ENCODE results near the gene MX2. TPM values are rescaled to one million over a fixed set of nuclear protein-coding genes. Genes with fewer than 3 reads are reported as not detected.

Gene MX2
- total and polyA plus RNA-seq, 4 donors: 0.69 to 4.7 (median 2.2) TPM

DNA sequence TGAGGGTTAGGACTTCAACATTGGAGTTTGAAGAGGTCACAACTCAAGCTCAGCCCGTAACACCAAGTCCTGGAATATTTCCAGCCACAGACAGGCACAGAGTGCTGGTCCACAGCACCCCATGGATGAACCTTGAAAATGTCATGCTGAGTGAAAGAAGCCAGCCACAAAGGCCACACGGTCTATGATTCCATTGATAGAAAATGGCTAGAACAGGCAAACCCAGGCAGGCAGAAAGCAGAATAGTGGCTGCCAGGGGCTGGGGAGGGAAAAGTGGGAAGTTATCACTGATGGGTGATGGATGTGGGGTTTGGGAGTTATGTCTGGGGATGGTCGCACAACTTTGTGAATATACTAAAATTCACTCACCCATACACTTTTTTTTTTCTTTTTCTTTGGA is 85.5 kb downstream of the MX2 start:
- no peak for DNase-seq (ENCODE audit: low spot score)
- Histone ChIP-seq H3K9ac (ENCODE audit: low read depth in 1 of 2, low read length in 2 of 2) (no peak overlapping the region), H3K27ac (ENCODE audit: low read depth in 1 of 2, low read length in 2 of 2) (no peak overlapping the region), H3K9me3 (ENCODE audit: control insufficient read depth in 4 of 4, low read length in 3 of 4) (no peaks in the 10 kb centered on the region), H3K4me3 (ENCODE audit: low read depth in 1 of 3, low read length in 3 of 3) (no peak overlapping the region), H3K36me3 (ENCODE audit: control insufficient read depth in 4 of 4, insufficient read depth in 3 of 4, low read depth in 1 of 4, low read length in 3 of 4) (peaks cover 25 to 63% (median 46%) of the 10 kb centered on the region in 4 donors), H3K4me1 (ENCODE audit: control insufficient read depth in 4 of 4, insufficient read depth in 4 of 4, low read length in 3 of 4) (no peaks in the 10 kb centered on the region), H3K27me3 (ENCODE audit: control insufficient read depth in 4 of 4, insufficient read depth in 4 of 4, low read length in 3 of 4) (no peaks in the 10 kb centered on the region)
- WGBS: 96% methylated on average over 3 of the region's 3 CpGs
- TF ChIP-seq NR2F2 (IDR thresholded peaks at IDR 0.05) (no peak), RXRA (IDR thresholded peaks at IDR 0.05) (no peak), EGR1 (IDR thresholded peaks at IDR 0.05; ENCODE audit: low read depth in 2 of 2) (no peak), FOXA1 (IDR thresholded peaks at IDR 0.05) (no peak), REST (IDR thresholded peaks at IDR 0.05) (no peak), MAX (IDR thresholded peaks at IDR 0.05) (no peak), FOXA2 (IDR thresholded peaks at IDR 0.05) (no peak), YY1 (IDR thresholded peaks at IDR 0.05) (no peak), SP1 (IDR thresholded peaks at IDR 0.05) (no peak), JUND (IDR thresholded peaks at IDR 0.05) (no peak), TAF1 (conservative IDR thresholded peaks at IDR 0.05) (no peak)
- TF ChIP-seq, protein P1, sequence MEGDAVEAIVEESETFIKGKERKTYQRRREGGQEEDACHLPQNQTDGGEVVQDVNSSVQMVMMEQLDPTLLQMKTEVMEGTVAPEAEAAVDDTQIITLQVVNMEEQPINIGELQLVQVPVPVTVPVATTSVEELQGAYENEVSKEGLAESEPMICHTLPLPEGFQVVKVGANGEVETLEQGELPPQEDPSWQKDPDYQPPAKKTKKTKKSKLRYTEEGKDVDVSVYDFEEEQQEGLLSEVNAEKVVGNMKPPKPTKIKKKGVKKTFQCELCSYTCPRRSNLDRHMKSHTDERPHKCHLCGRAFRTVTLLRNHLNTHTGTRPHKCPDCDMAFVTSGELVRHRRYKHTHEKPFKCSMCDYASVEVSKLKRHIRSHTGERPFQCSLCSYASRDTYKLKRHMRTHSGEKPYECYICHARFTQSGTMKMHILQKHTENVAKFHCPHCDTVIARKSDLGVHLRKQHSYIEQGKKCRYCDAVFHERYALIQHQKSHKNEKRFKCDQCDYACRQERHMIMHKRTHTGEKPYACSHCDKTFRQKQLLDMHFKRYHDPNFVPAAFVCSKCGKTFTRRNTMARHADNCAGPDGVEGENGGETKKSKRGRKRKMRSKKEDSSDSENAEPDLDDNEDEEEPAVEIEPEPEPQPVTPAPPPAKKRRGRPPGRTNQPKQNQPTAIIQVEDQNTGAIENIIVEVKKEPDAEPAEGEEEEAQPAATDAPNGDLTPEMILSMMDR (IDR thresholded peaks at IDR 0.05; ENCODE audit: low read depth, low read length, missing input control): no peak

GRCh38 chr21:41449613-41450012 is 87.8 kb downstream of the MX2 start:
- Histone ChIP-seq H3K9me3 (ENCODE audit: control insufficient read depth in 4 of 4, low read length in 3 of 4) (no peaks in the 10 kb centered on the region), H3K4me3 (ENCODE audit: low read depth in 1 of 3, low read length in 3 of 3) (no peak overlapping the region), H3K27ac (ENCODE audit: low read depth in 1 of 2, low read length in 2 of 2) (no peak overlapping the region), H3K36me3 (ENCODE audit: control insufficient read depth in 4 of 4, insufficient read depth in 3 of 4, low read depth in 1 of 4, low read length in 3 of 4) (peaks cover 26 to 62% (median 37%) of the 10 kb centered on the region in 4 donors), H3K9ac (ENCODE audit: low read depth in 1 of 2, low read length in 2 of 2) (no peak overlapping the region), H3K27me3 (ENCODE audit: control insufficient read depth in 4 of 4, insufficient read depth in 4 of 4, low read length in 3 of 4) (no peaks in the 10 kb centered on the region), H3K4me1 (ENCODE audit: control insufficient read depth in 4 of 4, insufficient read depth in 4 of 4, low read length in 3 of 4) (no peaks in the 10 kb centered on the region)
- 85% methylated on average over 5 of the region's 5 CpGs for WGBS
- no peak for TF ChIP-seq HNF4A (conservative IDR thresholded peaks at IDR 0.05)
- DNase-seq (ENCODE audit: low spot score): no peak
